Activated naive CD4-positive, alpha-beta T cell treated with Interleukin-2 at 50 U/mL for 16 hours (primary cell): ENCODE data around the gene P2RY11.
A peak's percentile ranks its signal among the peaks of the same experiment; 100 is the strongest.

Experiments
- DNase-seq: peaks from one replicate; pipeline ENCODE4 v3.0.0-alpha.2; 2020

The P2RY11 gene

GRCh38 chr19:10141973-10142372 is 30.5 kb downstream of the P2RY11 start:
- DNase-seq = no peak

DNA sequence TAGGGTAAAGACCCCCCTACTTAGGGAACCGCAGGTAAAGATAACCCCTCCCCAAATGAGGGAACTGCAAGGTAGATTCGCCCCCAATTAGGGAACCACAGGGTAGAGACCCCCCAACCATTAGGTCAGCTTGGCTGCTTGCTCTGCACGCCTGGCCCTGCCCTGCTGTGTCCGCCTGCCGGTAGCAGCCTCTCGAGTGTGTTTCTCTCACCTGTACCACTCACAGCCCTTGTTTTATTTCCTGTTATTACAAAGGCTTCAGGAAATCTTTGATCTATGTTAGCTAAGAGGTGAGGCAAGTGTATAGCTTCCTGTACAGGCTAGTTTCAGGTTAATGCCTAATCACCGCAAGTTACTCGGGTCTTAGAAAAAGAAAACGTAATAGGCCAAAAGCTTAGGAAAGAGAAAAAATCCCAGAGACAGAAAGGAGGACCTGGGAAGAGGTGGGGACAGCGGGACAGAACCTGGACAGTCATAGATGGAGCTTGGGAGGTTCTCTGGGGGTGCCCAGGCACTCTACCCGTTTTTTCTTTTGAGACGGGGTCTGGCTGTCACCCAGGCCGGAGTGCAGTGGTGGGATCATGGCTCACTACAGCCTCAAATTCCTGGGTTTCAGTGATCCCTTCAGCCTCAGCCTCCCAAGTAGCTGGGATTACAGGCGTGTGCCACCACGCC is 31.3 kb downstream of the P2RY11 start:
- DNase-seq = peak; percentile 42

DNA sequence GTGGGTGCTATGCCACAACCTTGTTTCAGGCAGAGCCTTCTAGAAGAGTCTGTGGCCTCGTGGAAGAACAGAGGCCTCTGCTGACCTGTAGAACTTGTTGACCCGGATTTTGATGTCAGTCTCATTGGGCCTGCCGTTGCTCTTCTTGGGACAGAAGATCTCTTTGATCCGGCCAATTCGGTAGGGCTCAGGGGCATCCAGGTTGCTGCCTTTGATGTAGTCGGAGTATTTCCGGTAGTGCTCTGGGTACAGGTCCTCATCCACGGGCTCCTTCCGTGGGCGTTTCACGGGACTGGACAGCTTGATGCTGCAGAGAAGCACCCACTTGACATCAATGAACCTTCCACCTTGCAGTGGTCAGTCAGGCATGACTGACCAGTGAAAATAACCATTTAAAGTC is 32.2 kb downstream of the P2RY11 start:
- DNase-seq = peak; percentile 12

DNA sequence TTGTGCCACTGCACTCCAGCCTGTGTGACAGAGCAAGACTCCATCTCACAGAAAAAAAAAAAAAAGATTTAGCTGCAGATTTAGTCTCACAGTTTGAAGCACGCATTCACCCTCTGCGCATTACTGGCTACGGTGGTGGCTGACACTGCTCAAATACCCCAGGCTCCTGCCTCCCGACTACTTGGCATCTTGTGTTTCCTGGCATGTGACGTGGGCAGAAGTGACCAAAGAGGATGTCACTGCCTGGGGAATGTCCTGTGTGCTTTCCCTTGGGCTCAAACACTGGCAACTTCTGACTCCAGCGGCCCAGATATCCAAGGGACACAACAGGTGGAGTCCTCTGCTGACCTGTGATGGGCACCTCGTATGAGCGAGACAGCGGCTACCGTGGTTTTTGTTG is 32.9 kb downstream of the P2RY11 start:
- no peak for DNase-seq

DNA sequence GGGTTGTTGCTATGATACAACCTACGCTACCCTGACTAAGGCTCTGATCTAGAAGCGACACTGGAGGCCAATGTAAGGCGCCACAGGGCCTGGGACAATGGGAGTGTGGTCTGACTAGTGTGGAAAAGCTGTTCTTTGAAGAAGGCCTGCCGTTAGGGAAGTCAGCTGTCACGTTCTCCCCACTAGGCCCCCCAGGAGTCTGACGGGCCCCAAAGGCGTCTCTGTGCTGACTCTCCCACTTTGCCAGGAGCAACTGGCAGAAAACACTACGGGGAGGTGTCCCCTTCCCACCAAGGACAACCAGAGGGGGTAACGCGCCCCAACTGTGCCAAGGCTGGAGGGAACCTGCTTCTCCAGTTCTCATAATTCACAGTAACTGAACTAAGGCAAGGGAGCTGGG is 33.5 kb downstream of the P2RY11 start:
- DNase-seq = no peak

GRCh38 chr19:10146142-10146541 is 34.6 kb downstream of the P2RY11 start:
- DNase-seq = no peak

DNA sequence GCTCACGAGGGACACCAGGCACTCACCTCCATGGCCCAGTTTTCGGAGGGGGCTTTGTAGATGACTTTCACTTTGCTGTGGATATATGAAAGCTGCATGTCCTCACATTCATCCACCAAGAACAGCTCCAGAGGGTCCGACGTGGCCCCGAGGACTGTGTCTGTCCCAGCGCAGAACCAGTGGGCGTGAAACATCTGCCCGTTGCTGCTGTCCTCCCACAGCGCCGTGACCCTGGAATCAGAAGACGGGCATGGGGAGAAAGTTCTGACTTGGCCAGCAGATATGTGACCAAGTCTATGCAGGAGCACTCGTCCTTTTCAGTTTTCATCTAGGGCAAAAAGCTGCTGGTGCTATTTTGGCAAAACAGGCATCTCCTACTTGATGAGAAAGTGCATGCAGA is 37.9 kb downstream of the P2RY11 start:
- no peak for DNase-seq

GRCh38 chr19:10151521-10151920 is 40.0 kb downstream of the P2RY11 start:
- DNase-seq = no peak

DNA sequence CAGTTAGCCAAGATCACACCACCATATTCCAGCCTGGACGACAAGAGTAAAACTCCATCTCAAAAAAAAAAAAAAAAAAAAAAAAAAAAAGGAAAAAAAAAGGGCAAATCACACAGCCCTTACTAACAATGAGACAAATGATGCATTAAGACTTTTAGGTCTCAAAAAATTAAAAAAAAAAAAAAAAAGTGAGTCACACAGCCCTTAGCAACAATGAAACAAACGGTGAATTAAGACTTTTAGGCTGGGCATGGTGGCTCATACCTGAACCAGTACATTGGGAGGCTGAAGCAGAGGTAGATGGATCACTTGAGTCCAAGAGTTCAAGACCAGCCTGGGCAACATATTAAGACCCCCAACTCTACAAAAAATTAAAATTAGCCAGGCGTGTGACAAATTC is 40.6 kb downstream of the P2RY11 start:
- no peak for DNase-seq

GRCh38 chr19:10155839-10156238 is 44.3 kb downstream of the P2RY11 start:
- DNase-seq = no peak

DNA sequence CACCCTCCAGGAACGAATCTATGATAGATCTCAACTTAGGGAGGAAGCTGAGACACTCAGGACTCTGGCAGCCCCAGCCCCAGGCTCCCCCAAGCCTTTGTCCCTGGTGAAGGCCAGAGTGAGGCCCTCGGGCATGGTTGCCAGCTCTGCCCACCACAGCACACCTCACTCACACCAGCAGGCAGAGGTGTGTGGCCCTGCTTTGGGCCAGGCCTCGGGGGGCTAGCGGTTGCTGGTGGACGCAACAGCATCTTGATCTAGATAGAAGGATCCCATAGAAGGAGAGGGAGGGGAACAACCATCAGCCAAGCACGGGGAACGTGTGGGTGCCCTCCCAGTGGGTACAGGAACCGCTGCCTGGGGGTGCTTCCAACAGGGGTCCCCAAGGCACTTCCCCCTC is 46.6 kb downstream of the P2RY11 start:
- no peak for DNase-seq

DNA sequence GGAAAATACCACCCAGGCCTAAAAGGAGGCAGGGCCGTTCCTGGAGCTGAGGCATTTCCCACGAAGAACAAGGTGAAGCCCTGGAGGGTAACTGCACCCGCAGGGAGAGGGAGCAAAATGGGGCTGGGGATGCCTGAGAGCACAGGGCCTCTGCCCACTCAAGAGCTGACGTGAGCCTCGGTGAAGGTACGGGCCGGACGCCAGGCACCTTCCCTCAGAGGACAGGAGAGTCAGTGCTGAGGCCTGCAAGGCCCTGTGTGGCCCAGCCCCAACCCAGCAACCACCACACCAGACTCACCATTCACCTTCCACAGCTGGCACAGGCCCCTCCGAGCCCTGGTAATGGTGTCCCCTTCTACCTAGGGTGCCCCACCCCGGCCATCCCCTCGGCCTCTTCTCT is 47.0 kb downstream of the P2RY11 start:
- no peak for DNase-seq

GRCh38 chr19:10159610-10160009 is 48.1 kb downstream of the P2RY11 start:
- DNase-seq = no peak

GRCh38 chr19:10163536-10163935 is 52.0 kb downstream of the P2RY11 start:
- no peak for DNase-seq
